ENCODE data around the gene GRIK1. TPM values are rescaled to one million over a fixed set of nuclear protein-coding genes. Genes with fewer than 3 reads are reported as not detected.

The GRIK1 gene
- total and polyA plus RNA-seq, 2 experiments from 2014 or later: not detected

DNA sequence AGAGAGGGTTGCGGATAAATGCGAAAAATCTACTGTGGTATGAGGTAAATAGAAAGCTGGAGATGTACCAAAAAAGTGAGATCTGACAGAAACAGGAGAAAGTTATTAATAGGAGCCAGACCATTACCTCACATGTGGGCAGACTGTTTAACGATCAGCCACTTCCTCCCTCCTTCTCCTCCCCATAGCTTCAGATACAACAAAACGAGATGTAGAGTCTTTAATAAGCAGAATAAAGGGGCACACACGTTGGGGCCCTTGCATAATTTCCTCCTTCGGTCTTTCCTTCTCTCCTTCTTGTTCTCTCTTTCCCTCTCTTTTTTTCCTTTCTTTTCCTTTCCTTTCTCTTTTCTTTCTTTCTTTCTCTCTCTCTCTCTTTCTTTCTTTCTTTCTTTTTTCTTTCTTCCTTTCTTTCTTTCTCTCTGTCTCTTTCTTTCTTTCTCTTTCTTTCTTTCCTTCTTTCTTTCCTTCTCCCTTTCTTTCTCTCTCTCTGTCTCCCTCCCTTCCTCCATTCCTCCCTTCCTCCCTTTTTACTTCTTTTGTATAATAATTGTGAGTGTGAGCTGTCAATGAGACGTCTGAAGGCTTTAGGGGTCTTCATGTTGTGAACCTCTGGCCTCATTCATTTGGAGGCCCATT is 242.1 kb downstream of the GRIK1 start:
- in situ Hi-C loops (cut with MboI): no loop called here
- WGBS, 2 experiments (ENCODE audit: low coverage in 1 of 2, low lambda C conversion rate in 2 of 2, missing lambda C conversion rate in 2 of 2): 31 to 33% methylated on average over 7 of the region's 7 CpGs
- Histone ChIP-seq H3K36me3 (ENCODE audit: low read depth) (no peaks in the 10 kb centered on the region), H3K9me2 (ENCODE audit: insufficient read depth) (no peaks in the 10 kb centered on the region), H3F3A (ENCODE audit: insufficient read depth) (no peaks in the 10 kb centered on the region), H3K27ac (no peak overlapping the region), H3K9me3 (ENCODE audit: low read depth) (no peaks in the 10 kb centered on the region), H3K4me1 (ENCODE audit: insufficient read depth) (no peaks in the 10 kb centered on the region), H4K20me1 (ENCODE audit: insufficient read depth) (no peaks in the 10 kb centered on the region), H3K9ac (no peak overlapping the region), H3K27me3 (replicated peaks; ENCODE audit: insufficient read depth) (no peaks in the 10 kb centered on the region), H2AFZ (no peak overlapping the region), H3K79me2 (ENCODE audit: insufficient read depth) (no peaks in the 10 kb centered on the region), H3K4me2 (ENCODE audit: unreplicated experiment) (no peak overlapping the region), H3K4me3 (no peak overlapping the region)
- no peak for TF ChIP-seq EZH2phosphoT487 (IDR thresholded peaks at IDR 0.05; ENCODE audit: insufficient read depth, low read depth)
- TF ChIP-seq EZH2 (IDR thresholded peaks at IDR 0.05; ENCODE audit: insufficient read depth, poor library complexity, severe bottlenecking): no peak
- peak; percentile 6 for DNase-seq

DNA sequence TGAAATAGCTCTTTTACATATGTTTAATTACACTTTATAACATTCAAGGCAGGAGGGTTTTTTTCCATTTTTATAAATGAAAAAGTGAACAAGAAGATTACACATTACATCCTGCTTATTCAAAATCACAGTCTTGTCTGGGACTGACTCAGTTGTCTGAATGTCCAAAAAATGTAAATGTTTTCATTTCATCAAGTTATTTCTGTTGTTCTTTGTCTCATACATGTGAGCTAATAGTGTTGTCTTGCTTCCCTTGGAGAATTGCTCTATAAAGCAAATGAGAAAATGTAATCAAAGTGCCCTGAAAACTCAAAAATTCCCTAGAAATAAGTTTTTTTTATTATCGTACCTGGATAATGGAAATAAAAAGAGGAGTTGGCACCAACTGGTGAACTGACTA is 242.9 kb downstream of the GRIK1 start:
- no peaks in the 10 kb centered on the region for H3F3A ChIP-seq (ENCODE audit: insufficient read depth)
- TF ChIP-seq EZH2 (IDR thresholded peaks at IDR 0.05; ENCODE audit: insufficient read depth, poor library complexity, severe bottlenecking) (no peak), EZH2phosphoT487 (IDR thresholded peaks at IDR 0.05; ENCODE audit: insufficient read depth, low read depth) (no peak)
- no peaks in the 10 kb centered on the region for H3K4me1 ChIP-seq (ENCODE audit: insufficient read depth)
- H3K4me3 ChIP-seq: no peak overlapping the region
- in situ Hi-C loops (cut with MboI): no loop called here
- DNase-seq: no peak
- no peaks in the 10 kb centered on the region for H3K27me3 ChIP-seq (replicated peaks; ENCODE audit: insufficient read depth)
- H3K4me2 ChIP-seq (ENCODE audit: unreplicated experiment): no peak overlapping the region
- no peak overlapping the region for H3K9ac ChIP-seq
- WGBS, 2 experiments (ENCODE audit: low coverage in 1 of 2, low lambda C conversion rate in 2 of 2, missing lambda C conversion rate in 2 of 2): 66 to 74% methylated on average over 1 of the region's 1 CpG
- no peaks in the 10 kb centered on the region for H3K36me3 ChIP-seq (ENCODE audit: low read depth)
- no peaks in the 10 kb centered on the region for H3K9me2 ChIP-seq (ENCODE audit: insufficient read depth)
- H3K9me3 ChIP-seq (ENCODE audit: low read depth): no peaks in the 10 kb centered on the region
- H3K79me2 ChIP-seq (ENCODE audit: insufficient read depth): no peaks in the 10 kb centered on the region
- no peaks in the 10 kb centered on the region for H4K20me1 ChIP-seq (ENCODE audit: insufficient read depth)
- H2AFZ ChIP-seq: no peak overlapping the region
- H3K27ac ChIP-seq: no peak overlapping the region

DNA sequence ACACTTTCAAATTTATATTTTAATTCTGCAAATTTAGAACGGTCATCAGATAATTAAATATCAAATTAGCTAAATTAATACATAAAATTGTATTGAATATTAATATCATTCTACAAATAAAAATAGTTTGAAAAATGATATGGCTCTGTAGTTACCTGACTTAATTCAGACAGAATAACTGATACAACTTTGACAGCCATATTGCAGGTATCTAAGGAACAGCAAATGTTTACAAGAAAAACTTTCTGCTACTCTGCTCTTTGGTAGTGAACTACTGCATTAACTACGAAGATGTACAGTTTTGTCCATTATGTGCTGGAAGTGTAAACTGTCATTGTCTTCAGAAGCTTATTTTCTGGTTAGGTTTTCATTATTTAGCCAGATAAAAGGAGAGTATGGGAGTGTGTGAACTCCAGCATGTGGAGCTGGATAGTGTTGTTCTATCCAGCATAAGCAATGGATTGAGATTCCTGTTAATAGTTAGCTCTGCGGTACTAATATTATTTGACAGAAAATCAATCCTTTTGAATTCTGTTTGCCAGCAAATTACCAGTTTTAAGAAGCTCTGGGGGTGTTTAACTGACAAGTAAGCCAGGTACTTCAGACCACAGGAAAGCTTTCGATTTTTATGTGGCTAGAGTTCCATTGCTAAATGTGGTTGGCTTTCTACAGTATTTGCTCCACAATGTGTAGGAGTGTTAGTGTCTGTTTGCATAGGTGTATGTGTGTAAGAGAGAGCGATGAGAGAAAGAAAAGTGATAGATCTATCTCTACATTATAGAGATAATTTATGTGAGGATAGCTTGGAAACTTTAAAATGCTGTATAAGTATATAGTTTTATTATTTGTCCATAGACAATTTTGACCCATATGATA is 247.9 kb downstream of the GRIK1 start:
- Histone ChIP-seq H3K79me2 (ENCODE audit: insufficient read depth) (no peaks in the 10 kb centered on the region), H4K20me1 (ENCODE audit: insufficient read depth) (no peaks in the 10 kb centered on the region), H3K36me3 (ENCODE audit: low read depth) (no peaks in the 10 kb centered on the region), H3K27me3 (replicated peaks; ENCODE audit: insufficient read depth) (0 out of 2 replicates have a peak, but pooled peaks cover 6% of the 10 kb centered on the region), H3K4me3 (no peak overlapping the region), H3K9ac (no peak overlapping the region), H3K9me3 (ENCODE audit: low read depth) (no peaks in the 10 kb centered on the region), H3K4me1 (ENCODE audit: insufficient read depth) (no peaks in the 10 kb centered on the region), H2AFZ (no peak overlapping the region), H3K9me2 (ENCODE audit: insufficient read depth) (no peaks in the 10 kb centered on the region), H3F3A (ENCODE audit: insufficient read depth) (no peaks in the 10 kb centered on the region), H3K27ac (no peak overlapping the region), H3K4me2 (ENCODE audit: unreplicated experiment) (no peak overlapping the region)
- no peak for DNase-seq
- 50 to 53% methylated on average over 5 of the region's 5 CpGs for WGBS, 2 experiments (ENCODE audit: low coverage in 1 of 2, low lambda C conversion rate in 2 of 2, missing lambda C conversion rate in 2 of 2)
- TF ChIP-seq EZH2phosphoT487 (IDR thresholded peaks at IDR 0.05; ENCODE audit: insufficient read depth, low read depth) (no peak), EZH2 (IDR thresholded peaks at IDR 0.05; ENCODE audit: insufficient read depth, poor library complexity, severe bottlenecking) (no peak)
- in situ Hi-C loops (cut with MboI): no loop called here

DNA sequence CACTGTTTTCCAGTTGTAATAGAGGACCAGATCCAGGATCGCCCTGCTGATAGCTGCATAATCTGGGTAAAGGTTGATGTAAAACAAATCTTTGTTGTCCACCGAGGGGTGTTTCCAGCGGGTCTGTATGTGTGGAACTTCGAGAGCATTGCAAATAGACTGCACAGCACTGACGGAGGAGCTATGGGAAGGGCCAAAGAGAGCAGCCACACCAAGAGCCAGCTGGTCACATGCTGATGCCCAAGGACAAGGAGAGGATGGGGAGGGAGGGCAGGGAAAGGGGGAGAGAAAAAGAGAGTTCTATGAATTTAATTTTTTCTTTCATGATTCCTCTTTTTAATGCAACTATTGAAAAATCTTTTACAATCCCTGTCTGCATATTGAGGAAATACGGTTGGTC is 250.0 kb downstream of the GRIK1 start:
- Histone ChIP-seq H3K4me2 (ENCODE audit: unreplicated experiment) (no peak overlapping the region), H3K27me3 (replicated peaks; ENCODE audit: insufficient read depth) (peaks cover 6% of the 10 kb centered on the region; the same call in 1 of the 2 replicates), H3K4me3 (no peak overlapping the region), H3K4me1 (ENCODE audit: insufficient read depth) (no peaks in the 10 kb centered on the region), H3F3A (ENCODE audit: insufficient read depth) (no peaks in the 10 kb centered on the region), H2AFZ (no peak overlapping the region), H3K27ac (no peak overlapping the region), H3K9me2 (ENCODE audit: insufficient read depth) (no peaks in the 10 kb centered on the region), H3K9ac (no peak overlapping the region), H3K79me2 (ENCODE audit: insufficient read depth) (no peaks in the 10 kb centered on the region), H3K36me3 (ENCODE audit: low read depth) (no peaks in the 10 kb centered on the region), H3K9me3 (ENCODE audit: low read depth) (no peaks in the 10 kb centered on the region), H4K20me1 (ENCODE audit: insufficient read depth) (no peaks in the 10 kb centered on the region)
- TF ChIP-seq EZH2 (IDR thresholded peaks at IDR 0.05; ENCODE audit: insufficient read depth, poor library complexity, severe bottlenecking): no peak
- no peak for TF ChIP-seq EZH2phosphoT487 (IDR thresholded peaks at IDR 0.05; ENCODE audit: insufficient read depth, low read depth)
- in situ Hi-C loops (cut with MboI): no loop called here
- 72 to 81% methylated on average over 6 of the region's 6 CpGs for WGBS, 2 experiments (ENCODE audit: low coverage in 1 of 2, low lambda C conversion rate in 2 of 2, missing lambda C conversion rate in 2 of 2)
- DNase-seq: no peak
